Stimulated activated CD8-positive, alpha-beta memory T cell treated with anti-CD3 and anti-CD28 coated beads, Interleukin-4, amount 100 ng/mL, for 24 hours (primary cell): ENCODE data around the gene PIN4.
A peak's percentile ranks its signal among the peaks of the same experiment; 100 is the strongest.
"Not testable (repeated sequence)": the region's sequence is repeated elsewhere in the genome, so short reads cannot be mapped to it uniquely, and the experiment has no call there.

Experiments
- DNase-seq: peaks from one replicate; pipeline ENCODE4 v3.0.0-alpha.2; 2020; ENCODE audit warnings: low read depth

The PIN4 gene

GRCh38 chrX:72181178-72182125, at the start of gene PIN4:
Gene PIN4 (plus strand): TSS chrX:72181757. CDS start chrX:72181786, 29 bp downstream.
- DNase-seq: peak; percentile 70

- DNase-seq: no peak
Measured at GRCh38 chrX:72132456-72132855, 49.1 kb upstream of the PIN4 start.

DNA sequence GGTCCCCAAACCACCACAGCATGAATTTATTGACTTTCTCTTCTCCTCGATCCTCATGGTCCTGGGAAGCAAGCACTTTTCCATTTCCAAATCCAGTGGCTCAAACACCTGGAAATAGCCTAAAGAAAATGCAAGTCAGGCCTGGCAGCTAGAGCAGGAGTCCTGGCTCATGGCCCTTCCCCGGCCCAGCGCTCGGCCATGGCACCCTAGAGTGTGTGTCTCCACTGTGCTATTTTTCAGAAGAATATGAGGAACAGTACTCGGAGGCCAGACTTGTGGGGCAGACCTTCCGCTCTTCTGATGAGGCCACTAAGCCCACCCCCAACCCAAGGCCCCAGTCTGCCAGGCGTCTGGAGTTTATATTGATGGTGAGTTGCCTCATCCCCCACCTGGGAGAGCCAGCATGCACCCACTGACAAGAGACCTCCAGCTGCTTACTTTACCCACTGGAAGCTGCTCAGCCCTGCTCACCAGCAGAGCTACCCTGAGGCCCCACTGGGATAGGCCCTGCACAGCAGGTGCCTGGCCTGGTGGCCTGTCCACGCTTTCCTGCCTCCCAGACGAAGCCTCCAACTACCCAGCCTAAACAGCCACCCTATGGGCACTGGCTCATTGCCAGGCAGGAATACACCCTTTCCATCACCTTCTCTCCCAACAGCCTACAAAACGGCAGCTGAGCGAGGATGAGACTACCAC, 47.6 kb upstream of the PIN4 start:
- no peak for DNase-seq

DNA sequence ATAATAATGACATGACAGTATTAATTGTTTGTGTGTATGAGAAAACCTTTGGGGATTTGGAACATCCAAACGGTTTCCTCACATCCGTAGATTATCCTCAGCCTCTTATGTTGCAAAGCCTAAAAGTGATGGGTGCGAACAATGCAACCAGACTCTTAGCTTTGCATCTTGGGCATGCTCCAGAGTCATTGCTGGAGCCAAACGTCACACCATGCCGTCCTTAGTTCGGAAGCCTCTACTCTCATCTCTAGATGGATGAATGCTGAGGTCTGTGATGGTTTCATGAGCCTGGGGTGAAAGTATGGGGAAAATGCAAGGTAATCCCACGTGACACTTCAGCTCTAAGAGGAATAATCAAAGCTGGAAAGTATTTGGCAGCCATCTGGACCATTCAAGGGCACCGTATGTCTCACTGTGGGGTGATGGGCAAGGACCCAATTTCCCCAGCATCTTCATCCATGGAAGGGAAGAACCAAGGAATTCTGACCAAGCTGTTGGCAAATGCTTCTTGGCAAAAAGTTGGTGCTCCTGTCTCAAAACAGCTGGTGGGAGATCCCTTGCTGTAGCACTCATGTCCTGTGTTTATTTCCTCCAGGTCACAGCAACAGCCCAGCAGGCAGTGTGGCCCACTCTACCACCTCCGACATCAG, 43.6 kb upstream of the PIN4 start:
- DNase-seq: no peak

- no peak for DNase-seq
Measured at GRCh38 chrX:72139538-72139937, 42.0 kb upstream of the PIN4 start.

DNA sequence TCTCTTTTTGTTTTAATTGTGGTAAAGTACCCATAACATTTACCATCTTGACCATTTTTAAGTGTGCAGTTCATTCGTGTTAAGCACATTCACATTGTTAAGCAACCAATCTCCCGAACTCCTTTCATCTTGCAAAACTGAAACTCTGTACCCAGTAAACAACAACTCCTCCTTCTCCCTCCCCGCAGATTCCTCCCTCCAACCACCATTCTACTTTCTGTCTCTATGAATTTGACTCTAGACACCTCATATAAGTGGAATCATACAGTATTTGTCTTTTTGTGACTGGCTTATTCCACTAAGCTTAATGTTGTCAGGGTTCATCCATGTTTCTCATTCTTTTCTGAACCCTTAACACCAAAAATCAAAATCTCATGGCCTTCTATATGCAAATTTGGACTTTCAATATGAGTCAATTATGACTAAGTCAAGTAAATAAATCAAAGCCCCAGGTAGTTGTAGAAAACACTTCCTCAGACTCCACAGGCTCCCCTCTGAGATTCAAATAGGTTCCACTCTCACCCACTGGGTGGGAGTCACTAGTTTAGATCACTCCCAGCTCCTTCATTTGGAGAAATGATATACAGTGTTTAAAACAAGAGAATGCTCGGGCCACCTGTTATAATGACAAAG, 40.1 kb upstream of the PIN4 start:
- no peak for DNase-seq

DNA sequence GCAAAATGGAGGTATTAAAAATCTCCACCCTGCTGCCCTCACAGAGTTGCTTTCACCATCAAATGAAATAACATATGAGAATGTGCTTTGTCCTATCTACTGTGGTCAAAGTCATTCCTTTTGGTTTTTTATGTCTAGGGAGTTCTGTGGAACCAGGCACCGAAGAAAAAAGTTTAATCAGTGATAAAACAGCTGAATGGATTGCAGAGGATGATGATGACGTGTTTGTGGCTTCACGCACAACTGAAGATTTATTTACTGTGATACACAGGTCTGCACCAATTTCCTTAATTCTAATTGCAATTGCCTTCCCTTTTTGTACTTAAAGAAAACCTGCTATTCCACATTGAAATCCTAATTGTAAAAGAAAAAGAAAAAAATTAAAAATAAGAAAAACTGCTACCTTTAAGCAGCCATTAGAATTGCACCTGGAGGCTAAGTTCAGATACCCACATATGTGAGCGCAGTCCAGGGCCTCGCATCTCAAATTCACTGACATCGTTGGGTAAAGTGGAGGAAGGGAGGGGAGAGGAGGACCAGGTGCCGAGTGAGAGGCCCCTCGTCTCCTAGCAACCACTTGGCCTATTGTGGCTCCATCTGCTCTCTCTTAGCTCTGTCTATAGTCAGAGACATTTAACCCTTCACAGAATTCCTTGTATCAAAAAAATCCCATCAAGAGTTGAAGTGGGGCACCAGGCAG, 39.3 kb upstream of the PIN4 start:
- no peak for DNase-seq

DNA sequence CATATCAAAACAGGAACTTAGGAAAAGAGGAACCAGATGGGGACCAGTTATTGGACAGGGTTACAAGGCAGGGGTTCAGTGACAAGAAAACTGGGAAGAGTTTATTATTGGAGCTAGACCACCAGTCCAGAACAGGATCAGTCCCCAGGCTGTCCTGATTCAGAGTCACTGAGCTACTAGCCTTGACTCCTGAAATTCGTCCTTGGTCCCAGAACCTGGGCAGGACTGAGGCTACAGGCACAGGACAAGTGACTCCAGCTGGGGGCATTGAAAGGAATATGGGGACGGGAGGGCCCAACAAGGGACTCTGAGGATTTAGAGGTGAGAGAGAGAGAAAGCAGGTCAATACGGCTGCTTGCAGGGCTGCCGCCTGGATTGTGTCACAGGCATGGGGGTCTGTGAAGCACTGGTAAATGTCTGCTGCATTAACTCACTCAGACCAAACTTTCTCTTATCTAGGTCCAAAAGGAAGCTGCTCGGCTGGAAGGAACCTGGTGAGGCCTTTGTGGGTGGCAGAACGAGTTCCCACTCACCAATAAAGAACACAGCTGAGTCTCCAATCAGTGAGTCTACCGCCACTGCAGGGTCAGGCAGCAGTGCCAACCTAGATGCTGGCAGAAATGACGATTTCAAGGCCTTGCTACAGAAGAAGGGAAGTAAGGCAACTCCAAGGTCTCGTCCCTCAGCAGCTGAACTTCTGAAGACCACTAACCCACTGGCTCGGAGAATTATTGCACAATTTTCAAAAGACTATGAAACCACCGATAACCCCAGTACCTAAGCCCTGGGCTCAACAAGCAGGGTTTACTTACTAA, 38.6 kb upstream of the PIN4 start:
- no peak for DNase-seq

DNA sequence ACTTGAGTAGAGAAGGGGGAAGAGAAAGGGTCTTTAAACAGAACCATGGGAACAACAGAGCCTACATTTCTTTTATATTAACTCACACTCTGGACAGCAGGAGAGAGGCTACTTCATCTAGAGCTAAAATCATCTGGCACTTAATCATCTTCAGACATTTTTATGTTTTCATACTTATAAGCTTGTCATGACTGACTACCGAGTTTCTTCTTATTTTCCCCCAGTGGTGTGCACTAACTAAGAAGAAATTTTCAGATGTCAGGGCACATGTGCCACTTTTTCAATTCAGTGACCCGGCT, 38.0 kb upstream of the PIN4 start:
- DNase-seq: no peak

- no peak for DNase-seq
Measured at GRCh38 chrX:72145181-72145580, 36.4 kb upstream of the PIN4 start.

DNA sequence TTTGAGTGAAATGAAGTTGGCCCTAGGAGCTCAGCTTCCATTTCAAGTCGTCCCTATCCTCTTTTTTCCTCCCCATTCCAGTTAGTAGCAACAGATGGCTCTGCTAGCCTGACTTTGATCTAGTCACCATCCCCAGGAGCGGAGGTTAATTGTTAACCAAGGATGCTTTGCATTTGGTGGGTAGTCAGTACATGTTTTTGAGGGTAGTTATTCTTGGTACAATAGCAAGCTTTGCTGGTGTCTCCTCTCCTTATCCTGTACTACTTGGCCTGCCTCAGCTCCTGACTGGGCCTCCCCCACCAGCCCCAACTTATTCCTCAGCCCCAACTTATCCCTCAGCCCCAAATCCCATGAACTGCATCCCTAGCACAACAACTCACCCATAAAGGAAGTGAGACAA, 35.0 kb upstream of the PIN4 start:
- DNase-seq: no peak

DNA sequence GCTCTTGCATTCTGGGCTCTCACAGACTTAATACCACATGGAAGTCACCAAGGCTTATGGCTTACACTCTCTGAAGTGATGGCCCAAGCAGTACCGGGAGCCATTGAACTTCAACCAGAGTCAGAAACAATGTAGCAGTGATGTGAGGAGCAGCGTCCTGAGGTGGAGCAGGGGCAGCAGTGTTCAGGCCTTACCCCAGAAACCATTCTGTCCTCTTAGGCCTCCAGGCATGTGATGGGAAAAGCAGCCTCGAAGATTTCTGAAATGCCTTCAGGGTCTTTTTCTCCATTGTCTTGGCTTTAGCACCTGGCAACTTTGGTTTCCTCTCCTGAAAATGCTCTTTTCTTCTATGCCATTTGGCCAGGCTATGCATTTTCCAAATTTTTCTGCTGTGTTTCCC, 22.8 kb upstream of the PIN4 start:
- DNase-seq: no peak

DNA sequence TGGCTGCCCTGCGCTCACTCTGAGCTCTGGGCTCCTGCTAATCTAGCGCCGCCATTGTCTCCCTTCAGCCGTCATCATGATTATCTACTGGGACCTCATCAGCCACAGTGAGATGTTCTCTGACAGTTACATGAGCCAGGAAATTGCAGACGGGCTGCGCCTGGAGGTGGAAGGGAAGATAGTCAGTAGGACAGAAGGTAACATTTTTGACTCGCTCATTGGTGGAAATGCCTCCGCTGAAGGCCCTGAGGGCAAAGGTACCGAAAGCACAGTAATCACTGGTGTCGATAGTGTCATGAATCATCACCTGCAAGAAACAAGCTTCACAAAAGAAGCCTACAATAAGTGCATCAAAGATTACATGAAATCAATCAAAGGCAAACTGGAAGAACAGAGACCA, 21.8 kb upstream of the PIN4 start:
- DNase-seq: no peak

DNA sequence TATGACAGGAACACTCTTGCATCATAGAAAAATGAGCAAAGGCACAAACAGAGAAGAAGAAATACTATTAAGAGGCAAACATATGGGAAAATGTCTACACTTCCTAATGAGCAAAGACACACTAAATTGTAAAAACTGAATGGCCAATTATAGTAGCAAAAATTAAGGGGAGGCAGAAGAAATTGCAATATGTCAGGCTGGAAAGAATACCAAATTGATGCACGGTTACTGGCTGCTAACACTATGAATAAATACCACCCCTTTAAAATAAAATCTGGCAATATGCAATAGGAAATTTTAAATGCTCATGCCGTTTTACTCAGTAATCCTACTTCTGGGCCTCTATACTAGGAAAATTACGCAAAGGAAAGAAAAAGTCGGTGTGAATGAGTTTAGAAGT, 16.0 kb upstream of the PIN4 start:
- no peak for DNase-seq

DNA sequence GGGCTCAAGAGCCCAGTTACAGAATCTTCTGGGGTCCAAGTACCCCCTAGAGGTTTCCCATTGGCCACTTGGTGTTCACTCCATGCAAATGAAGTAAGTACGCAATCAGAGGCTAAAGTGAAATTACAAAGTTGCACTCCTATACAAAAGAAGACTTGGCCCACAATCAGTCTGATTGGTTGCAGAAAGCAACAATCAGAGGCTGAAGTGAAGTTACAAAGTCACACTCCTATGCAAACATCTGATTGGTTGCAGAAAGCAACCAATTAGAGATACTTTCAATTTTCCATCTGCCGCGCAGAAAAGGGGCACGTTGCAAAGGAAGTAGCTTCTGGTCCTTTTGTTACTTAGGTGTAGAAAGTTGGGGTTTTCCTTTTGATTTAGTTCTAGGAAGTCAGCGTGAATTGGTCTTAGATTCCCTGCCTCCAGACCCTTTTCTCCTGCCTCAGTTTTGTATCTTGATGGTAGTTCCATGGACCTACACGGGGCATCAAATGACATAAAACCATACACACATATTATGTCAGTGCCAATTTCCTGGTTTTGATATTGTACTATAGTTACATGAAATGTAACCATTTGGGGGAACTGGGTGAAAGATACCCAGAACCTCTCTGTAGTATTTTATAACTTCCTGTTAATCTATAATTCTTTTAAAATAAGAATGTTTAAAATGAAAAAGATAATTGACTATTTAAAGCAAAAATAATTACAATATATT, 12.4 kb upstream of the PIN4 start:
- DNase-seq: no peak

- DNase-seq: not testable (repeated sequence)
Measured at GRCh38 chrX:72176289-72176688, 5.3 kb upstream of the PIN4 start.

GRCh38 chrX:72176981-72177380, 4.6 kb upstream of the PIN4 start:
- DNase-seq: no peak

GRCh38 chrX:72180539-72180938, 1.0 kb upstream of the PIN4 start:
- no peak for DNase-seq

- DNase-seq: no peak
Measured at GRCh38 chrX:72182924-72183323, 1.4 kb downstream of the PIN4 start.

GRCh38 chrX:72201836-72202536, 20.4 kb downstream of the PIN4 start:
- no peak for DNase-seq
